GM12878 (cell line): ENCODE measurements around the gene CARD10. TPM values are rescaled to one million over a fixed set of nuclear protein-coding genes. Genes with fewer than 3 reads are reported as not detected.

Source experiments
- ATAC-seq: fragments of 200-7000 bp; cut with Tn5 transposase; 3 replicates; pipeline ENCODE4 v1.9.1; 2020; ENCODE audit warnings: mild to moderate bottlenecking, moderate library complexity
- BruUV-seq: library from RNA; stranded (reverse); fragments of 400-500 nt; replicated peaks from 2 replicates; lab custom pipeline; 2021; lab: Mats Ljungman, UMichigan
- CTCF ChIA-PET: fragments of 300-600 bp; sonication (Branson Sonifier 250); formaldehyde crosslinking; extraction: SDS; loops from one replicate; lab custom pipeline; 2021; ENCODE audit warnings: inconsistent platforms; lab: Yijun Ruan, JAX
- POLR2A ChIA-PET: fragments of 350-600 bp; formaldehyde crosslinking; extraction: SDS; loops from one replicate; lab custom pipeline; 2021; ENCODE audit warnings: inconsistent platforms; lab: Charles Lee
- RAD21 ChIA-PET: fragments of 300-600 bp; sonication (Branson Sonifier 250); formaldehyde crosslinking; loops from one replicate; lab custom pipeline; 2023; ENCODE audit warnings: antibody characterized with exemption; ENCODE audit not compliant: unreplicated experiment; lab: Charles Lee
- SMC1A ChIA-PET: fragments of 300-600 bp; sonication (Branson Sonifier 250); formaldehyde crosslinking; loops from one replicate; lab custom pipeline; 2023; ENCODE audit not compliant: unreplicated experiment, uncharacterized antibody; lab: Charles Lee
- DNase-seq: peaks from one replicate; pipeline ENCODE4 v3.0.0-alpha.2; 2011; ENCODE audit warnings: low read depth, low spot score
- FAIRE-seq: peaks from 3 replicates; lab custom pipeline; 2011; peaks lifted over from hg19 to GRCh38; lab: Jason Lieb, UNC
- H2AFZ ChIP-seq: 2 replicates; pipeline ENCODE4 v1.6.0; 2011; ENCODE audit warnings: low read depth, low read length, control low read depth; ENCODE audit not compliant: control insufficient read depth
- H3K27ac ChIP-seq: 2 replicates; pipeline ENCODE4 v1.5.1; 2011; ENCODE audit warnings: control low read depth; ENCODE audit not compliant: control insufficient read depth, insufficient read depth
- H3K27me3 ChIP-seq, 2 experiments: replicated peaks in 1 of 2; 2 replicates each; pipeline versions ENCODE4 v1.6.0 to v1.6.1; 2011; ENCODE audit warnings: low read length in 1 of 2; ENCODE audit not compliant: control insufficient read depth in 2 of 2, insufficient read depth in 2 of 2
- H3K36me3 ChIP-seq, 2 experiments: 2 replicates each; pipeline ENCODE4 v1.5.1; 2011; ENCODE audit warnings: low read length in 1 of 2; ENCODE audit not compliant: control insufficient read depth in 2 of 2, insufficient read depth in 2 of 2
- H3K4me1 ChIP-seq: 2 replicates; pipeline ENCODE4 v1.6.1; 2011; ENCODE audit warnings: mild to moderate bottlenecking, low read length, moderate library complexity, mixed read lengths; ENCODE audit not compliant: control insufficient read depth, insufficient read depth
- H3K4me2 ChIP-seq: 2 replicates; pipeline ENCODE4 v1.6.0; 2011; ENCODE audit warnings: control low read depth; ENCODE audit not compliant: control insufficient read depth, insufficient read depth
- H3K4me3 ChIP-seq: fragments of 200-600 bp; sonication (generic); 2 replicates; pipeline ENCODE4 v1.5.1; 2016
- H3K79me2 ChIP-seq: 2 replicates; pipeline ENCODE4 v1.6.0; 2011; ENCODE audit warnings: low read length; ENCODE audit not compliant: control insufficient read depth, insufficient read depth
- H3K9ac ChIP-seq: 2 replicates; pipeline ENCODE4 v1.8.0; 2011; ENCODE audit warnings: low read length, control low read depth, mixed read lengths; ENCODE audit not compliant: control insufficient read depth, insufficient read depth
- H3K9me3 ChIP-seq: replicated peaks from 3 replicates; pipeline ENCODE4 v1.5.1; 2011; ENCODE audit warnings: mild to moderate bottlenecking, low read length; ENCODE audit not compliant: control insufficient read depth, insufficient read depth
- H4K20me1 ChIP-seq: 2 replicates; pipeline ENCODE4 v1.6.0; 2011; ENCODE audit not compliant: control insufficient read depth, insufficient read depth
- ATF7 ChIP-seq: fragments of 450-650 bp; IDR thresholded peaks from 2 replicates; pipeline ENCODE4 v1.6.1; 2016; ENCODE audit warnings: low read depth, mild to moderate bottlenecking
- BRCA1 ChIP-seq: IDR thresholded peaks from 2 replicates; pipeline ENCODE4 v1.6.1; 2011; ENCODE audit warnings: low read depth, low read length, improper control_type of control experiment
- CEBPB ChIP-seq, 2 experiments: fragments of 150-350 bp in 1 of 2; IDR thresholded peaks; 2 replicates each; pipeline ENCODE4 v1.6.1; 2012 to 2014; ENCODE audit warnings: low read depth in 2 of 2, low read length in 2 of 2, borderline replicate concordance in 1 of 2, inconsistent platforms in 1 of 2
- CHD1 ChIP-seq: IDR thresholded peaks from 2 replicates; pipeline ENCODE4 v1.6.1; 2012; ENCODE audit warnings: low read depth, low read length, improper control_type of control experiment
- E4F1 ChIP-seq: fragments of 450-650 bp; IDR thresholded peaks from 2 replicates; pipeline ENCODE4 v1.6.1; 2018; ENCODE audit warnings: borderline replicate concordance, mild to moderate bottlenecking; ENCODE audit not compliant: partially characterized antibody
- EED ChIP-seq: sonication (generic); IDR thresholded peaks from 2 replicates; pipeline ENCODE4 v1.6.1; 2016; ENCODE audit warnings: antibody characterized with exemption, low read depth
- HCFC1 ChIP-seq: fragments of 150-350 bp; IDR thresholded peaks from 2 replicates; pipeline ENCODE4 v1.6.1; 2014; ENCODE audit warnings: low read length
- JUND ChIP-seq: IDR thresholded peaks from 2 replicates; pipeline ENCODE4 v1.6.1; 2012; ENCODE audit warnings: low read depth, mild to moderate bottlenecking, low read length, improper control_type of control experiment, moderate library complexity
- MEF2A ChIP-seq: IDR thresholded peaks from 2 replicates; pipeline ENCODE4 v1.6.1; 2011; ENCODE audit warnings: low read depth, mild to moderate bottlenecking, low read length, moderate library complexity; ENCODE audit not compliant: insufficient read depth
- NFYA ChIP-seq: IDR thresholded peaks from 2 replicates; pipeline ENCODE4 v1.6.1; 2011; ENCODE audit warnings: low read depth, mild to moderate bottlenecking, low read length, improper control_type of control experiment, borderline replicate concordance
- NR2C2 ChIP-seq: IDR thresholded peaks from 2 replicates; pipeline ENCODE4 v1.6.1; 2011; ENCODE audit warnings: borderline replicate concordance, low read depth; ENCODE audit not compliant: control insufficient read depth, insufficient read length
- POLR2A ChIP-seq: IDR thresholded peaks from 2 replicates; pipeline ENCODE4 v1.6.1; 2011; ENCODE audit warnings: low read depth, mild to moderate bottlenecking, low read length
- POU2F2 ChIP-seq: IDR thresholded peaks from 3 replicates; pipeline ENCODE4 v1.6.1; 2011; ENCODE audit warnings: low read depth, mild to moderate bottlenecking, low read length, borderline replicate concordance
- RBBP5 ChIP-seq: fragments of 200-600 bp; sonication (generic); conservative IDR thresholded peaks from 2 replicates; pipeline ENCODE4 v1.6.1; 2016
- RELA ChIP-seq: fragments of 450-650 bp; IDR thresholded peaks from 2 replicates; pipeline ENCODE4 v1.8.0; 2014; ENCODE audit warnings: borderline replicate concordance; ENCODE audit not compliant: partially characterized antibody
- RELB ChIP-seq: fragments of 450-650 bp; IDR thresholded peaks from 2 replicates; pipeline ENCODE4 v1.6.1; 2017; ENCODE audit warnings: low read depth, mild to moderate bottlenecking, moderate library complexity
- TCF7 ChIP-seq: IDR thresholded peaks from 2 replicates; pipeline ENCODE4 v1.6.1; 2014; ENCODE audit warnings: antibody characterized with exemption, borderline replicate concordance
- WGBS: methylation state at CpG from one replicate; pipeline ENCODE4 v1.1.6; 2016; ENCODE audit warnings: low lambda C conversion rate; ENCODE audit not compliant: insufficient replicate concordance, insufficient coverage; ENCODE audit errors: missing lambda C conversion rate; 5-methylcytosine and 5-hydroxymethylcytosine counted together
- in situ Hi-C: fragments of 300-500 bp; cut with MboI; formaldehyde crosslinking; loops from 9 replicates; pipeline ENCODE4 v1.14.3; 2018; ENCODE audit warnings: mixed read lengths
- intact Hi-C: fragments of 100-400 bp; cut with micrococcal nuclease; formaldehyde crosslinking; loops from one replicate; pipeline ENCODE4 v1.14.2; 2022; ENCODE audit not compliant: unreplicated experiment
- polyA plus RNA-seq, 11 experiments: library from polyadenylated mRNA; depleted of rRNA in 4 of 11; unstranded in 6 of 11; stranded (reverse) in 5 of 11; fragments of >200 nt; fragmentation: Nextera tagmentation in 4 of 11; fragmentation: Illumina TruSeq in 1 of 11; extraction: Ambion mirVana in 4 of 11; extraction: Trizol in 1 of 11; gene quantifications; 1 replicate in 1 of 11; 2 replicates in 10 of 11; pipeline versions ENCODE4 v1.2.1 to v1.2.3, GENCODE V29; 2011 to 2016; ENCODE audit warnings: inconsistent platforms in 2 of 11, missing spikeins in 2 of 11, low read depth in 1 of 11
- total RNA-seq, 4 experiments: library from RNA; depleted of rRNA in 3 of 4; stranded (reverse); fragments of >200 nt in 3 of 4; fragmentation: Illumina TruSeq in 1 of 4; extraction: Trizol in 1 of 4; gene quantifications; 2 replicates each; pipeline versions ENCODE4 v1.2.1 to v1.2.3, GENCODE V29; 2013 to 2021
- TF ChIP-seq, protein P1 (sequence below): fragments of 450-650 bp; IDR thresholded peaks from 2 replicates; pipeline ENCODE4 v1.6.1; 2016; ENCODE audit warnings: mild to moderate bottlenecking, moderate library complexity, borderline replicate concordance

The CARD10 gene
- total and polyA plus RNA-seq, 10 of the 15 experiments (the other 5 are each of a cell fraction or from before 2014, with no cell fraction given), result 0.08 to 0.10 (median 0.10) TPM; not detected in 7

DNA sequence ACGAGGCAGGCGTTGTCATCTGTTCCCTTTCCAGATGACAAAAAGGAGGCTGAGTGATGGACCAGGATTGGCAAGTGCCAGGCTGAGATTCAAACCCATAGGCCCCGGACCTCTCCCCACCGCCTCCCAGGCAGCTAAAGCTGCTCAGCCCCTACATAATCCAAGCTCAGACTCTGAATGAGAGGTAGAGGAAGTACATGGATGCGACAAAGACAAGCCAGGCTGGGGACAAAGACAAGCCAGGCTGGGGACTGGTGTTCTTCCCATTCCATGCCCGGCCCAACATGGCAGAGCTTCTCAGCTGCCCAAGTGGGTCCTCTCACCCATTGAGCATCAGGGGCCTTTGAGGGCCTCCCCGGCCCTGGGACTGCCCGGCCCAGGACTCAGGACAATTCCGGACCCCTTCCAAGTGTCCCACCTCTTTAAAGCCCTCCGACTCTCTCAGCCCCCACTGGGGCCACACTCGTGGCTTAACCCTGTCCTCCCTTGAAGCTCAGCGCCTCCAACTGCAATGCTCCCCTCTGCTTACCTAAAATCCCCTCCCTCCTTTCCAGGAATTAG, 37.8 kb downstream of the CARD10 start:
- 96% methylated on average over 12 of the region's 12 CpGs for WGBS
- POLR2A ChIA-PET, result no interaction called here
- SMC1A ChIA-PET, result interaction anchor here (2.7 kb wide), 1 partner anchor 9 kb away, joined by 8 read pairs; no protein-coding TSS in a partner anchor
- BruUV-seq, result no TSS peak
- Histone ChIP-seq H3K79me2 (peaks cover 53% of the 10 kb centered on the region), H3K36me3 (peaks cover 11 to 17% of the 10 kb centered on the region in 2 experiments; a peak in 3 of 4 replicates), H3K4me1 (peaks cover 18% of the 10 kb centered on the region), H3K27ac (no peak overlapping the region), H3K9ac (no peak overlapping the region; the same call in 1 of the 2 replicates), H3K9me3 (no peaks in the 10 kb centered on the region), H3K4me2 (peak overlapping the region; percentile 33), H2AFZ (no peak overlapping the region), H3K27me3 (no peaks in the 10 kb centered on the region), H4K20me1 (no peaks in the 10 kb centered on the region; the same call in 1 of the 2 replicates), H3K4me3 (no peak overlapping the region)
- RAD21 ChIA-PET, result no interaction called here
- CTCF ChIA-PET, result no interaction called here
- no peak for ATAC-seq
- no peak for DNase-seq
- in situ Hi-C loops (no loop called here), intact Hi-C loops (no loop called here)
- no peak for FAIRE-seq
- no peak for TF ChIP-seq NFYA
- TF ChIP-seq RBBP5, result no peak
- no peak for TF ChIP-seq TCF7
- TF ChIP-seq NR2C2, result no peak
- no peak for TF ChIP-seq ATF7
- no peak for TF ChIP-seq EED
- TF ChIP-seq CHD1, result no peak
- no peak for TF ChIP-seq JUND
- no peak for TF ChIP-seq HCFC1
- TF ChIP-seq, protein P1, sequence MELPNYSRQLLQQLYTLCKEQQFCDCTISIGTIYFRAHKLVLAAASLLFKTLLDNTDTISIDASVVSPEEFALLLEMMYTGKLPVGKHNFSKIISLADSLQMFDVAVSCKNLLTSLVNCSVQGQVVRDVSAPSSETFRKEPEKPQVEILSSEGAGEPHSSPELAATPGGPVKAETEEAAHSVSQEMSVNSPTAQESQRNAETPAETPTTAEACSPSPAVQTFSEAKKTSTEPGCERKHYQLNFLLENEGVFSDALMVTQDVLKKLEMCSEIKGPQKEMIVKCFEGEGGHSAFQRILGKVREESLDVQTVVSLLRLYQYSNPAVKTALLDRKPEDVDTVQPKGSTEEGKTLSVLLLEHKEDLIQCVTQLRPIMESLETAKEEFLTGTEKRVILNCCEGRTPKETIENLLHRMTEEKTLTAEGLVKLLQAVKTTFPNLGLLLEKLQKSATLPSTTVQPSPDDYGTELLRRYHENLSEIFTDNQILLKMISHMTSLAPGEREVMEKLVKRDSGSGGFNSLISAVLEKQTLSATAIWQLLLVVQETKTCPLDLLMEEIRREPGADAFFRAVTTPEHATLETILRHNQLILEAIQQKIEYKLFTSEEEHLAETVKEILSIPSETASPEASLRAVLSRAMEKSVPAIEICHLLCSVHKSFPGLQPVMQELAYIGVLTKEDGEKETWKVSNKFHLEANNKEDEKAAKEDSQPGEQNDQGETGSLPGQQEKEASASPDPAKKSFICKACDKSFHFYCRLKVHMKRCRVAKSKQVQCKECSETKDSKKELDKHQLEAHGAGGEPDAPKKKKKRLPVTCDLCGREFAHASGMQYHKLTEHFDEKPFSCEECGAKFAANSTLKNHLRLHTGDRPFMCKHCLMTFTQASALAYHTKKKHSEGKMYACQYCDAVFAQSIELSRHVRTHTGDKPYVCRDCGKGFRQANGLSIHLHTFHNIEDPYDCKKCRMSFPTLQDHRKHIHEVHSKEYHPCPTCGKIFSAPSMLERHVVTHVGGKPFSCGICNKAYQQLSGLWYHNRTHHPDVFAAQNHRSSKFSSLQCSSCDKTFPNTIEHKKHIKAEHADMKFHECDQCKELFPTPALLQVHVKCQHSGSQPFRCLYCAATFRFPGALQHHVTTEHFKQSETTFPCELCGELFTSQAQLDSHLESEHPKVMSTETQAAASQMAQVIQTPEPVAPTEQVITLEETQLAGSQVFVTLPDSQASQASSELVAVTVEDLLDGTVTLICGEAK, result no peak
- TF ChIP-seq CEBPB (IDR thresholded peaks at IDR 0.05; ENCODE audit: borderline replicate concordance in 1 of 2, low read depth in 2 of 2, low read length in 2 of 2), result no peak
- no peak for TF ChIP-seq POU2F2
- TF ChIP-seq E4F1, result no peak
- TF ChIP-seq MEF2A, result no peak
- TF ChIP-seq RELA, result no peak
- TF ChIP-seq POLR2A, result no peak
- no peak for TF ChIP-seq BRCA1
- TF ChIP-seq RELB, result no peak
